GM21447 (cell line): ENCODE data around the gene LPP.

Experiments used
- ATAC-seq: cut with Tn5 transposase; IDR thresholded peaks from one replicate; pipeline ENCODE4 v1.9.1; 2021; ENCODE audit not compliant: unreplicated experiment

Gene LPP

DNA sequence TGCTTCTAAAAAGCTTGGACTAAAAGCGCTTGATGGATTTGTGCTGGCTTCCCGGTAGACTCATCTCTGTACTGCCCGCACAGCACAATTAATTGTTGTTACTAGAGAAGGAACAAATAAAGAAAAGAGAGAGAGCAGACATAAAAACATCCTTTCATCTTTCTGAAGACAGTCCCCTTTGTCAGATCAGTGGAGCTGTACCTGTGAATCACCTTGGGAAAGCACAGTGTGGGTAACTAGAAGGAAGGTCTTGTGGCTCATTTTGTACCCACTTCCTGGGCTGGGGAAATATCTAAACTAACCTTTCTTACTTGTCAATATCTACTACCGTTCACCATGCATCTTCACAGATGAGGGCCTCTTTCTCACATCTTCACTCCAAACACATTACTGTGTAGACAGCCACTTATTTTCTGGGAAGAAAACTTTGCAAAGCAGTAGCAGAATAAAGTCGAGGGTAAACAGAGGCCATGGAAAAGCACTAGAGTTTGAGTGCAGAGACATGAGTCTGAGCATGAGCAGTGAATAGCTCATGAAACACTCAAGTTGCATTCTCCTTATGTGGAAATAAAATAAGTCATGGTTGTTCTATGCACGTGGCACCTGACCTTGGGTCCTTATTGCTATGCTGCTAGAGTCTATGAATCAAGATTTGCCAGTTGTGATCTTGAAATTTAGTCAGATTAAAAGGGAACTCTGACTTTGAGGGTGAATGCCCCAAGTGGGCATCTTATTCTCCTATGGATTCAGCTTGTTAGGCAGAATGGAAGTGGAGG is 169.3 kb downstream of the LPP start:
- no peak for ATAC-seq

DNA sequence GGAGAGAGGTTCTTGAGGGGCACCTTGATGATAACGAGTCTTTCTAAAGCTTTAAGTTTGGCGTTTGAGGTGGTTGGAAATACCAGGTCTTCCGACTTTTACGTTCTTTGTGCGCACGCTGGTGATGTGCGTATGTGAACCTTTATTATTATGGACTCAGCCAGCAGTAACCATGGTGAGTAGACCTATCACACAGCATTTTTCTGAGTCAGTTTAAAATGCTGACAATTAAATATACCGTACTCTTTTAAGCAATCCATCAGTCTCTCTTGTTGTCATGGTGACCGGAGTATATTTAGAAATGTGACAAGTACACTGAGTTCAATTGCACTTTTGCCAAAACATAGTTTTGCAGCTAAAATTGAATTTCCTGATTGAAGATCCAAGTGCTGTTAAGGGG is 172.2 kb downstream of the LPP start:
- ATAC-seq, result no peak

DNA sequence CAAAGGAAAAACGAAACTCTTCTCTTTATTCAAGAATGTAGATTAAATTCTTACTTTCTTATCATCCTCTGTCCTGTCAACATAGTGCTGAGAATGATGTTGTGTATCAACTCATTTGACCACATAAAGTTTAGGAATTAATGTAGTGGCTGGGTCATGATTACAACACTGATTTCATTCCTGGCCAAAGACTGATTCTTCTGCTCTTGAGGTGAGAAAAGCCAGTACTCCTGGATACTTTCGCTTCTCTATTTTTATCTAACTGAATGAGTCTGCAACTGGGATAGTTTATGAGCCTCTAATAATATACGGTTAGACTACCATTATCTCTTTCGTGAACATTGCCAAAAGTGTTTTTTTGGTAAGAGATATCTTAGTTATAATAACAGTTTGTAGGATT is 173.0 kb downstream of the LPP start:
- ATAC-seq, result no peak

DNA sequence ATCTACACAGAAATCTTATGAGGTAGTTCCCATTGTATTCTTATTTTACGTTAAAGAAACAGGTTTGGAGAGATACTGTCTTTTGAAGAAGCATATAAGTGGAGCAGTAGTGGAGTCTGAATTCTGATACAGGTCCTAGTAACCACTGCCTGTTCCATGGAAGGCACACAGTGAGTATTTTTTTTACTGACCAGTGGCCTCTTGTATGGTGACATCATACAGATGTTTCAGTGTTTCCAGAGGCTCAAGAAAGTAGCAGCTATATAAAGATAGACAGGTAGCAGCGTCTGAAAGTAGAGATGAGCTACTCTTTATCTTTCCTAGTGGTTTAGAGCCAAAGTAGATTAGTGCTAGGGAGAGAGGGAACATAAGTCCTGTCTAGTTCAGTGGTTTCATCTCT is 173.5 kb downstream of the LPP start:
- no peak for ATAC-seq

DNA sequence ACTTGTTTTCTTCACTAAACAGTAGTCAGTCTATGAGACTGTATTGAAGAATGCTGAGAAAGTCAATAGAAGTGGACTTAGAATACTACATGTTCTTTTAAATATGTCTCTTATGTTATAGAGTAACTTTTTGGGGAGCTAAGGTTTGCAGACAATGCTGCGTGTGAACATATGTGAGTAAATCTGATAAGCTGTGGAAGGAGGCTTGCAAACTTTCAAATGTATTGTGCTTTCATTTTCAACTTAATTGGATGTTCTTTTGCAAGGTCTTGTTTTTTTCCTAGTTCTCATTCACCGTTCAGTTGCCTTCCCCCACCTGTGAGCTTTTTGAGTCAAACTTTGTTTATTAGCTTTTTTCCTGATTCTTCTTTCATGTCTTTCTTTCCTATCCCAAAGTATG is 176.2 kb downstream of the LPP start:
- ATAC-seq, result no peak

DNA sequence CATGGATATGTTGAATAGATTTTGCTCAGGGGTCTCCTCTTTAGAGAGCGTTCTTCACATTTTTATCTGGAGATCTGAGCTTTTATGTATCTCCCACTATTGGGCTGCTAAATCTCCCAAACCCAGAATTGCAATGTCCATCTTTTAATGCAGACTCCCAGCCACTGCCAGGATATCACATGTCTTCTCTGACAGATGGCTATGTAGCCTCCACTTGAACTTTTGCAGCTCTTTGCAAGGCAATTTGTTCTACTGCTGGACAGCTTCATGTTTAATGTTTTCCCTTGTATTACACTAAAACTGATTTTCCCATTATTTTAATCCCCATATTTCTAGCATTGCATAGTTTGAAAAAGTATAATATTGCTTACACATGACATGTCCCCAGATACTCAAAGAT is 177.2 kb downstream of the LPP start:
- ATAC-seq, result no peak

DNA sequence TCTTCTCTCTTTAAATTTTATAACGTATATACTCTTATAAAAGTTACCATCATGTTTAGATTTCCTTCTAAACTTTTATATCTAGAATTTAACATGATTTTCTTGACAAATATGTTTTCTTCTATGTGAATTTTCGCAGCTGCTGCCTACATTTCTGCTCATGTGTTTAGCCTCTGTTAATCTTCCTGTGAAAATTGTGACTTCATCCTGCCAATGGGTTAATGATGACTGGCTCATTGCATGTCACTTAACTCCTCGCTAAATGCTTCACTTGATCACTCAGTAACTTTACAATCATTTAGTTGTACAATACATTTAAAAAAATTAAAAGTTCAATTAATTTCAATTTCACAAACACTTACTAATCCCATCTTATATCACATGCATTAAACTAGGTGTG is 178.1 kb downstream of the LPP start:
- ATAC-seq, result no peak

- no peak for ATAC-seq
Observed at GRCh38 chr3:188335656-188336055, 181.7 kb downstream of the LPP start.

- no peak for ATAC-seq
Observed at GRCh38 chr3:188336178-188336577, 182.2 kb downstream of the LPP start.

DNA sequence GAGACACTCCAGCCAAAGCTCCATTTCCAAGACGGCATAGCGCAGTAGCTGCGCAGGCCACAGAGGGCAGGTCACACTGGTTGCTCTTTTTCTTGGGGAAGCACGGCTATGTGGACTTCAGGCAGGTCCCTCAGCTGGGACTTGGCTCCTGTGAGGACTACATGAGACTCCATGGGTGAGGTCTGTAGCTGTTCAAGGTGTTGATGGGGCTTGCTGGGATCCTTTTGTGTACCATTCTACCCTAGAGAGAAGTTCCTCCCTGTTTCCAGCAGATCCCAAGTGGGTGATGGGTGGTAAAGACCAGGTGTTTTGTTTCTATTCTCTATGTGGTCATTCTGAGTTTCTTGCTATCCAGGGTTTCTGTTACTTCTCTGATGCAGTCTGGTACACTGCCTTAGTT is 183.3 kb downstream of the LPP start:
- ATAC-seq, result no peak

GRCh38 chr3:188338086-188338485 is 184.1 kb downstream of the LPP start:
- ATAC-seq, result no peak

- ATAC-seq, result no peak
Observed at GRCh38 chr3:188339410-188340295, 185.7 kb downstream of the LPP start.

DNA sequence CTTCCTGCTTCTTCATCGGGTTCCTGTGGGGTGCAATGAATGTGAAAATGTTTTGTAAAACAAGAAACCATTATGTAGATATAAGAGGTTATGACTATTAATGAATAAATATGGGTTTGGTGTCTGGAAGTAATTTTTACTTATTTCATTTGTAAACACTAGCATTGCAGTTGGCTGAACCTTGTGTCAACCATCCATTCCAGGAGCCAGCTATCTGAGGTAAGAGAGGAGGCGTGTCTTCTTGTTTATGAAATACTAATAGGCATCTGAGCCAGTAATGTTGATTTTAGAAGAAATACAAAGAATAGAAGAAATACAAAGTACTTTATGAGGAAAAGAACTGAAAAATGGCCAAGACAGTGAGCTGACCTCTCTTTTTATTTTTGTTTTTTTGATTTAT is 187.5 kb downstream of the LPP start:
- ATAC-seq, result no peak

- ATAC-seq, result no peak
Observed at GRCh38 chr3:188342991-188343732, 189.2 kb downstream of the LPP start.

DNA sequence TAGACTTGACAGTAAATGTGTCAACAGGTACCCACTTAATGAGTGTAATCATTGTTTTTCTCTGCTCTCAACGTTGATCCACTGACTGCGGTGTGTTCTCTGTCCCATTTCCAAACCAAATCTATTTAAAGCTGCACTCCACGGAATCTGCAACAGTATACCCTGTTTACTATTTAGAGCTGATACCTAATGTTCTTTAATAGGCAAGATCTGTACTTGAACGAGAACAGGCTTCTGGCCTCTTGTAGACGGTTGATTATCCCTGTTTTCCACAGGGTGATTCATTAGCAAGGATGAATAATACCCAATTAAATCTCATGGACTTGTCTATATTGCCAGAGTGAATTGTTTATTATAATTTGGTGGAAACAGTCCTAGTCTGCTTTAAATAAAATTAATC is 189.9 kb downstream of the LPP start:
- no peak for ATAC-seq

DNA sequence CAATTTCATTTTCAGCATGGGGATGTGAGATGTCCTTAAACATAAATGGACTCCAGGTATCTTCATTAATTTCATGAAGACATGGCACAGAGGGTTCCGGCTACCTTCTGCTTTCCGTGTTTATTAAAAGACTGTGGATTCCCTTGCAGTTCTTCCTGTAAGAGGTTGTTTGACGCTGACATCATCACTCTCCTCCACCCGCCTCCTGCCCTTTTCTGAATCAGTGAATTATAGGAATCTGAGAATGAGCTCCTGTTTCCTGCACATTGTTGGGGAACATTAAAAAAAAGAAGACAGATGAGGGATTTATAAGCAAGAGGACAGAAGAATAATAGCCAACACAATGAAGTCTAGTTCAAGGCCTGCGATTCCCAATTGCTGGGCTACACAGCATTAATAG is 191.3 kb downstream of the LPP start:
- ATAC-seq, result no peak

- no peak for ATAC-seq
Observed at GRCh38 chr3:188348435-188349244, 194.7 kb downstream of the LPP start.

DNA sequence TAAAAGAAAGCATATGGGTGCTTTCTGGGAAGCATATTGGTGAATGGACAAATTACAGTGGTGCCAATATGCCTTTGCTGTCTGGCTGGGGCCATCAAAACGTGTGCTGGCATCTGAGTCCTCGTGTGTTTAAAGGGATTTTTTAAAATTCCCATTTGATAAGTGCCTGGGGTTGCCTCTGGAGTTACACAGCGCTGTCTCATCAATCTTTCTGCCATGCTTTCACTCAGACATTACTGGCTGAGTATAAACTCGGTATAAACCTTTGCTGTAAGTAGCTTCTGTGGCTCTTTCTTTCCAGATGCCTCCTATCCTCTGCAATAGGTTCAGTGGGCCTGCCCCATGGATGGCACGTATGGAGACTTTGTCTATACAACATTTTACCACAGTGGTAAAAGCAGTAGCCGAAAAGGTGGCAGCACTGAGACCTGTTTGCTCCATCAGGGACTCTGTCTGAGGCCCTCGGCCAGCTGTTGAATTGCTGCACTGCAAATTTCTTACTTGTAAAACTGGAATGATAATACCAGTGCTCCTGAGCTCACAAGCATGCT is 195.5 kb downstream of the LPP start:
- ATAC-seq, result no peak

DNA sequence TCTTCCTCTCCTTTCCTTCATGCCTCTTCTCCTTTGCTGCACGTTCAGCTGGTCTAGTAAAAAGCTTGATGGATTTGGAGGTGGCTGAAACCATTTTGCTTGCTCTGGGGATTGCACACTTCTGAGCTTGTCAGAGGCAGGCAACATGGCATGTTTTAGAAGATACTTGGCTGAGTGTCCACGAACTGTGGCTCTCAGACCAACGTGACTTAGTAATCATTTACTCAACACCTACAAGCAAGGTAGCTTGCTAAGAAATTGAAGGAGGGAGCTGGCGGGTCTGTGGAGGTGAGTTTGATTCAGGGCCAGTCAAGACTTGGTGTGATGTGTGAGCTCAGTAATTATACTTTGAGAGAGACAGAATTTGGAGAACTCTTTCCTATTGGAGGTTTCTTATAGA is 196.0 kb downstream of the LPP start:
- no peak for ATAC-seq

DNA sequence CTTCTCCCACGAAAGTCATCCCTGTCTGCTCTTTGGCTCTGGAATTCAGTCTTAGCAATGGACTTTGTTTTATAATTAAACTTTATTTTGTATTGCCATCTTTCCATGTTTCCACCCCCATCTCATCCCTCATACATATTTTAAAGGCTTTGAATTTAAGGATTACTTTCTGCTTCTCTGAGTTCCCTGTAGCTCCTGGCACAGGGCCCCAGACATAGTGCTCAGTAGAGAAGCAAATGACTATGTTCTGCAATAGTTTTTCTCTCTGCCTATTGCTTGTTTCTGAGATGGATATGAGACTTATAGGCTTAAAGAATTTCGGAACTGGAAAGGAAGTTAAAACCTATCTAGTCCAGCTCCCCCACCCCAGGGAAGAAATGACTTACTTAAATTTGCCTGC is 197.0 kb downstream of the LPP start:
- no peak for ATAC-seq

- ATAC-seq, result no peak
Observed at GRCh38 chr3:188351648-188352047, 197.7 kb downstream of the LPP start.
